Fibroblast of peridontal ligament (primary cell): ENCODE data around the gene SUSD1.

Experiments used
- DNase-seq: peaks from one replicate; pipeline ENCODE4 v3.0.0-alpha.2; 2010; ENCODE audit errors: extremely low read depth

SUSD1 gene

DNA sequence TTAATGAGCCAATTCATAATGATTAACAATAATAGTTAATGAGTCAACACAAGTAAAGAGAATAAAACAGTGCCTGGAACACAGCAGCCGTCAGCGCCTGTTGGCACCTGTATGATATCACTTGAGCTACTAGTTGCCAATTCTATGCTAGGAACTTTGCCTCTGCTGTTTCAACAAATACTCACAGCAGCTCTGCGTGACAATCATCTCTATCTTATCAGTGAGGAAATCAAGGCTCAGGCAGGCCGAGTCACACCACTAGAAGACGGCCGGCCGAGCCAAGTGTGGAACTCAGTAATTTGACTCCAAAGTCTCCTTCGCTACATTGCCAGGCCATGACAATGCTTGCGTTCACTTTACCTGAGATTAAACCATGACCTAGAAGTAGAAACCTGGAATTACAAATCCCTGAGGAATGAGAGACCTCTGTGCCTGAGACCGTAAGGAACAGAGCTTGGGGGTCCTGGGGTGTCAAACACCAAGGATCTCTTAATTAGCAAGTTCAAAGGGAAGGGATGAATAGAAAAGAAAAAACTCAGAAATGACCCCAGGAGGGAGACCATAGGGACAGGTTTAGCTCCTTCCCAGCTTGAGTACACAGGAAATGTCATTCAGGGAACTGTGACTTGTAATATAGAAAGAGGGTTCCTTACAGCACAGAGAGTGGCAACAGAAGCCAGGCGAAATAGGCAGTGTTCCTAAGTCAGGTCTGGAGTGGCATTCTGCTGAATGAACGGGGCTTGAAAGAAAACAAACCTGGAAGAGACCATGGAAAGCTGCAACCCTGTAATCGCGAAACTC, 109.1 kb downstream of the SUSD1 start:
- DNase-seq, result no peak

DNA sequence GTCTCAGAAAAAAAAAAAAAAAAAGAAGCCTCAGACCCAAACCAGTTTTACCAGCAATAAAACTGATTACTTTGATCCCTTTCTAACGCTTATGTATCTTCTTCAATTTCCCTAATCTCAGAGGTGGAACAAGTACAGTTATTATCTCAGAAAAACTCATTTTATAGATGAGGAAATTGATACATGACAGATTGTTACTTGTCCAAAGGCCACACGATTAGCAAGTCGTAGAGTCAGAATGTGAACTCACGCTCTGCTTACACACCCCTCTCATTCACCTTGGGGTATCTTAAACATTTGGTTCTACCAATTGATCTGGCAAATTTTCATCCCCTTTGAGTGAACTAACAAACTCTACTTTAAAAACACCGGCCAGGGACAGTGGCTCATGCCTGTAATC, 110.2 kb downstream of the SUSD1 start:
- no peak for DNase-seq

DNA sequence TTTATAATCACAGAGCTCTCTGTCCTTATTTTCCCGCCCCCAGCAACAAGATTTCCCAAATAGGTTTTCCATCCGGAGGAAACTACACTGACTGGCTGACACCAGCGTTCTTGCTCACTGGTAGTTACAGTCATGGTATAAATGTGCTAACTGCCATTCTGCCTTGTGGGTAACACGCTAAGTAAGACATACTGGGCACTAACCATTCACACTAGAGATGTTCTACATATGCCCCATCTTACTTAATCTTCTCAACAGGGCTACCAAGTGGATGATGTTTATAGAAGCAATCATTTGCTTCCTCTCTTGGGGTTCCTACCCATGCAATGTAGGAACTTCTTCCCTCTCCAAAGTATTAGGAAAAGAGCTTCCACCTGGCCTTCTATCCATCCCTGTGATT, 111.5 kb downstream of the SUSD1 start:
- no peak for DNase-seq

DNA sequence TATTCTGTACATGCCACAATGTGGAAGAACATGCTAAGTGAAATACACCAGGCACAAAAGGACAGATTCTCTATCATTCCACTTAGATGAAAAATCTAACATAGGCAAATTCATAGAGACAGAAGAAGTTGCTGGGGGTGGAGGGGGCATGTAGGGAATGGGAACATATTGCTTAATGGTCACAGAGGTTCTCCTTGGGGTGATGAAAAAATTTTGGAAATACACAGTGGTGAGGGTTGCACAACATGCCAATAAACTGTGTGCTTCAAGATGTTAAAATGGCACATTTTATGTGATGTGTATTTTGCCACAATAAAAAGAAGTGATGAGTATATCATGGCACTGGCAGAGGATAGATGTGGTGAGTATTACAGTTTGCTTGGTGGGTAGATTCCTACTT, 111.9 kb downstream of the SUSD1 start:
- DNase-seq, result peak; percentile 79

DNA sequence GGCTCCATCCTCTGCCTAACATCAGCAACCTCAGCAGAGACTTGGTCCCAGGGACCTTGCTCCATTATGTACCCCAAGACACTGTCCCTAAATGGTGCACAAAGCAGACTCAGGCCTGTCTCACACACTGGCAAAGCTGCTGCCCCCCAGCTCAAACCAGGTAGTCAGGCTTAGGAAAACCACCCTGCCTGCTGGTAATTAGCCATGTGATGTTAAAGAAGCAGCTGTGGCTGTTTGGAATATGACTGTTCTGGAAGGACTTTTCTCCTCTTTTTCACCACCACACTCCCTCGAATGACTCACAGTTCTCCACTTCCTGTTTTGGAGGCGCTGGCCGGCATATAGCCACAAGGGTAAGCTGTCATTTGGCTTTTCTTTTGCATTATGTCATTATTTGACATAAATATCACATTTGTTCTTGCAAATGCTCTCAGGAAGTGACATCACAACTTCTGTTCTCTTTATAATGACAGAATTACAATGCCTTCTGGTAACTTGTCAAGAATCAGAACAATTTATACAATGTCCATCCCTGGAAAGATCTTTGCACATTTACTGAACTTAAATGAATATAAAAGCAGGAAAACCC, 113.9 kb downstream of the SUSD1 start:
- peak; percentile 98 for DNase-seq

DNA sequence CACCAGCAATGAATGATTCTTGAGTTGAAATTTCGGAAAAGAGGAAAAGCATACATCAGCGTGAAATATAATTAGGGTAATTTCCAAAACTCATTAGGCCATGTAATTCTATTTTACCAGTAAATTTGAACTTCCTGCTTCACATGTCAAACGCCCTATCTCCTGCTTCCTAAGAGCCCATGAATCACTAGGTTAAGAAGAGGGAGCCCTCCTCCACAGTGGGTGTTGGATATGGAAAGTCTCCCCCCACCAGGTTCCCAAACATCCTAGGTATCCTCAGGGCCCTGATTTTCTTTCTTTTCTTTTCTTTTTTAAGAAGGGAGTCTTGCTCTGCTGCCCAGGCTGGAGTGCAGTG, 115.2 kb downstream of the SUSD1 start:
- DNase-seq, result no peak

DNA sequence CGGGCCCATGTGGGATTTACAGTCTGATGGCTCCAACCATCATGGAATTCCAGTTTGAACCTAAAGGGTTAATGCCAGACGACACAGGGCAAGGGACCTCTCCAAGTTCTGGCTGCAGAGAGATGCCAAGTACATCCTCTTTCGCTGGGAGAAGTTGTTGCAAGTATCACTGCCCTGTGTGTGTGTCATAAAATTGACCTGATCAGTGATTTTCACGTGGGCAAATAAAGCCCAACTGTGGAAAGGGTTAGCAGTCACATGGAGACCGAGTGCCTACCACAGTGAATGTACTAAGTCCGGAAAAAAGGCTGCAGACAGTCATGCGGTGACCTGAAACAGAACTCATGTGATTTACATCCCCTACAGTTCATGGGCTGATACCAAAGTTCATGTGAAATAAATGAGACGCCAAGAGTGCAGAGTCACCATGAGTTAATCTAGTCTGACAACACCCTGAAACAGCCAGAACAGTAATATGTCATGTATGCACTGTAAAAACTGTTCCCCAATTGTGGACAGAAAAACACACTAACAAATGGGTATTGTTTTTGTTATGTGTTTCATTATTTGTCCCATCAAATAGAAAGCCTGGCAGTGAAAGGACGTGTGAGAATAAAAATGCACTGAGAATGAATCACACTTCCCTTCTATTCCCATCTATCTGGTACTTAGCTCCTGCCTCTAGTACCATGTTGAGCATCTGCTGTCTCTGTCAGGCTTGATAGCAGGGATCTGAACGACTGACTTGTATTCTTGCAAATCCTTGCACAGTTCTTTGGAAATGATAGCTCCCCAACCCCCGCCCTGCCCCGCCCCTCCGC, 115.7 kb downstream of the SUSD1 start:
- DNase-seq, result peak; percentile 85

DNA sequence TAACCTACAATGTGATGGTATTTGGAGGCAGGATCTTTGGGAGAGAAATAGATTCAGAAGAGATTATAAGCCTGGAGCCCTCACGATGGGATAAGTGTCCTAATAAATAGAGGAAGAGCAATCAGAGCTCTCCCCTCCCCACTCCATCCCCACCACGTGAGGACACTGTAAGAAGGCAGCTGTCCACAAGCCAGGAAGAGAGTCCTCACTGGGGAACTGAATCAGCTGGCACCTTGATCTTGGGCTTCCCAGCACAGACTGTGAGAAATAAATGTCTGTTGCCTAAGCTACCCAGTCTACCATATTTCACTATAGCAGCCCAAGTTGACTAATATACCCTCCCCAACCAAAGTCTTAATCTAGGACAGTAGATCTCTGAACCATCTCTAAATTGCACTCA, 118.1 kb downstream of the SUSD1 start:
- DNase-seq, result no peak

DNA sequence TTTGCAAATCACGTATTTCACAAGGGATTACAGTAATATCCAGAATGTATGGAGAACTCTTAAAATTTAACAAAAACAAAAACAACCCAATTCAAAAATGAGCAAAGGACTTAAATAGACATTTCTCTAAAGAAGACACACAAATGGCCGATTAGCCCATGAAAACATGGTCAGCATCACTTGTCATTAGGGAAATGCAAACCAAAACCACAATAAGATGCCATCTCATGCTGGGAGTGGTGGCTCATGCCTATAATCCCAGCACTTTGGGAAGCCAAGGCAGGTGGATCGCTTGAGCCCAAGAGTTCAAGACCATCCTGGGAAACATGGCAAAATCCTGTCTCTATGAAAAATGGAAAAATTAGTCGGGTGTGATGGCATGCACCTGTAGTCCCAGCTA, 120.2 kb downstream of the SUSD1 start:
- DNase-seq, result no peak

DNA sequence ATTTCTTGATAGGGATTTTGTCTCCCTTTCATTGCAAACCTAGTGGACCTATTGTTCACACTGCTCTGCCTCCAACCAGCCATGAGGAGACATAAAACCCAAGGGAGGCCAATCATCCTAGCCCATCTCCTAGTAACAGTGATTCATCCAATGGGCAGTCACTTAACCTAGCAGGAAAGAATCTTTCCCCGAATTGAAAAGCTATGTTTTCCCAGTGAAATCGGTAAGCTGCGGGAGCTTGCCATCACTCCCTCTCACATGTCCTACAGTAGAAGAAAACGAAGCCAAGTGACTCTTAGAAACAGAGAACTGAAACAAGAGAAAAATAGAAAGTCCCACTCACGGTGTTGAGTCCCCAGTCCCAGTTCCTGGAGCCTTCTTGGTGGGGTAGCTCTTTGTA, 123.3 kb downstream of the SUSD1 start:
- peak; percentile 76 for DNase-seq

DNA sequence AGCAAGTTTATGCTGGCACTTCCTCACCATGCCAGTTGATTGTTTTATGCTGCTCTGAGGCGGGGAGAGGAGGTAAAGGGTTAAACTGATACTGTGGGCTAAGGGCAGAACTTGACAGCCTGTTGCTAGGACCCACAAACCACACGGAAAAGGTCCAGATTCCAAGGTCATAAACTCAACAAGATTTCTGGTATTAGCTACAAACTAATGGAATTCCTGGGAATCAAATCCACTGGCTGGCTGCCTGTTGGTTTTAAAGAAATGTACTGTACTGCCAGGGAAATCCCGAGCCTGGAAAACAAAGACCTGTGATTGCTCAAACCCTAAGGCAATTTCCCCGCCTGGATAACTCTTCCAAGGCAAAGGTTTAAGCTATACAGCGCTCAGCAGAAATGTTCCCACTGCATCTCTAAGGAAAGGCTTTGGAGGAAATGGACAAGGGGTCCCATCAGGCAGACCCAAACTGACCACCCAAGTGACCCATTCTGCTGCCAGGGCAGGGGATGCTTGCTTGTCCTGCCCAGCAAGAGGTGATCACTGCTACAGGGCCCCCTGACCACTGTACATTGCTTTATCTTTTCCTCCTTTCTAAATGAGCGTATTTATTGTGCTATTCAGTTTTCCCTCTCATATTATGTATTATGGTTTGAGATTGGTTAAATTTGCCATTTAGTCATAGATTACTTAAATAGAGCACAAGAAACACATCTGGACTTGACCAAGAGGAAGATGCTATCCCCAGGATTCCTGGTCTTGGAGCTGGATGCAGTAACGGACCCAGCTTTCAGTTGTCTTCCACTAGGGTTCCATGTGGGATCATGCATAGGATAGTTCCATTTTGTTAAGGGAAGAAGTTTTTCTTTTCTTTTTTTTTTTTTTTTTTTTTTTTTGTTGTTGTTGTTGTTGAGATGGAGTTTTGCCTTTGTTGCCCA, 124.3 kb downstream of the SUSD1 start:
- peak; percentile 100 for DNase-seq

DNA sequence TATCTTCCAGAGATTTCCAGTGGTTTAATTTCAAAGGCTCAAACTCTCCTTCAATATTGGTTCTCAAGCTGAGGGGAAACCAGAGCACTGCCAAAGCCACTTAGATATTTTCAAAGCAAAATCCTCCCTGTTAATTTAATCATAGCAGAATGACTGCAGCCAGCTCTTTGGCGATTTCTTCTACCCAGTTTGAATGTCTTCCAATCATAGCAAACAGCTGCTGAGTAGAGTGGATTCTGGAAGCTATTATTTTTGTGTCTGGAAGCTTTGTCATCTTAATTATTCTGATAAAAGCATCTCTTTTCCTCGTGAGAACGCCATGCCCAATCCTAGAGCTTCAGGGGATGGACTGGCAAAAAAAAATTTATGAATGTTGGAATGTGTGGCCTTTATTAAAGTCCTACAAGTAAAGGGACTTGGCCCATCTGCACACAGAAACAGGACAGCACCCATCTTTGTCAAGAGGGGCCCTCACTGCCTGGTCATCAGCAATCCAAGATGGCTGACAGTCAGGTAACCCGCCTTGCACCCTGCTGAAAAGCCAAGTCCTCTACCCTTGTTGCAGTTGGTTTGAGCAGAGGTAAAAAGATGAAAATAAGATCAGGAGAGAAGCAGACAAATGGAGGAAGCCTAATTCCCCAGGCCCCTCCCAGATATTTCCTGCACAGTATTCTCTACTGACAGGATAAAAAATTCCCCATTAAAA, 125.1 kb downstream of the SUSD1 start:
- DNase-seq, result peak; percentile 95

DNA sequence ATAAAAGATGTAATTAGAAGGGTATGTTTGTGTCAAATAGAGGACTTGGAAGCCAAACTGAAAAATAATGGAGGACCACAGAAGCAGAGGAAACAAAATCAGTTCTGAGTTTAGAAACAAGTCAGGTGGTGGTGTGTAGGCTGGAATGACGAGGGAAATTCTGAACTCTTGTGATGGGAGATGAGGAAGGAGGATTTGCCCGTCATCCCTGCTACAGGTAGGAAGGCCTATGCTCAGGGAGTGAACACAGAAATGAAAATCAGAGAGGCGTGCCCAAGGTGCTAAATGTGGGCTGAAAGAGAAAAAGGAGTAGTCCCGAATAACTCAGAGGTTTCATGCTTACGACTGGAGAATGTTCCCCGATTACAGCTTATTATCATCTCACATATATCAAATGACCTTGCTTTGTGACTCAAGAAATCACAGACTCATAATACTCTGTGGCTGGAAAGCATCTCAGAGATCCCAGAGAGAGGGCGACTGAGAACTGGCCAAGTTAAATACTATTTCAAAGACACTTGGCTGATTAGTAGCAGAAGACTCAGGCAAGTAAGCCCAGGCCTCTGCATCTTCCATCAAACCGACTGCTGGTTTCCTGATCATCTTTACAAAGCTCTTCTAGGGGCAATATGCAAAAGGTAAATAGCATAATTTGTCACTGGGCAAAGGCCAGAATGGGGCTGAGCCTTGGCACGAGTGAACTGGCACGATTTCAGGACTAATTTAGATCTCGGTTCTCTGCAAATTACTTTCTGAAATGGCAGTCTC, 126.0 kb downstream of the SUSD1 start:
- DNase-seq, result peak; percentile 96

DNA sequence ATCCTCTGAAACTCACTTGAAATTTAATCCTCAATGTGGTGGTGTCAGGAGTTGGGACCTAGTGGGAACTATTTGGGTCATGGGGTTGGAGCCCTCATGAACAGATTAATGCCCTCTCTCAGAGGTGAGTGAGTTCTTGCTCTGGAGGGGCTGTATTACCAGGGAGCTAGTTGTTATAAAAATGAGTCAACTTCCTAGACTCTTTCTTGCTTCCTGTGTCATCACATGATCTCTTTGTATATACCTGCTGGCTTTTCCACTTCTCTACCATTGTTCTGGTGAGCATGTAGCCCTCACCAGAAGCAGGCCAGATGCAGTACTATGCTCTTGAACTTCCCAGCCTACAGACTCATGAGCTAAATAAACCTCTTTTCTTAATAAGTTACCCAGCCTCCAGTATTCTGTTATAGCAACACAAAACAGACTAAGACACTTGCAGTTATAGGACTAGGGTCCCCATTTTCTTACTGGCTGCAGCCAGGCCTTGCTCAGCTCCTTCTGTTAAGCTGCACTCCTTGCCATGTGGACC, 127.5 kb downstream of the SUSD1 start:
- DNase-seq, result no peak

DNA sequence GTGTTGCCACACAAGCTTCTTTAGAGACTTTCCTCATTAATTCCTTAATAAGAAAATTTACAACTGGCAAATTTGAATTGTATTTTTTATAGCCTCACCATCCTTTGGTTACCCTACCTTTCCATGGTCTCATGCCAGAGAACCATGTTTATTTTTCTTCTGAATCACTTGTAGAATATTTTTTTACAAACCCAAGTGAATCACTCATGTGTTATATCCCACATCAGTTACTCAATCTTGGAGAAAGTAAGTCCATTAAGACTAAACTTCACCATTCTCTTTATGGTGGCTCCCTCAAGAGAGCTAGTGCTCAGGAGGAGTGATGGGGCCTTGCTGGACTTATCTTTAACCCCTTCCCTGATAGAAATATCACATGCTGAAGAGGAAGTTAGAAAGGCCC, 128.9 kb downstream of the SUSD1 start:
- peak; percentile 81 for DNase-seq

DNA sequence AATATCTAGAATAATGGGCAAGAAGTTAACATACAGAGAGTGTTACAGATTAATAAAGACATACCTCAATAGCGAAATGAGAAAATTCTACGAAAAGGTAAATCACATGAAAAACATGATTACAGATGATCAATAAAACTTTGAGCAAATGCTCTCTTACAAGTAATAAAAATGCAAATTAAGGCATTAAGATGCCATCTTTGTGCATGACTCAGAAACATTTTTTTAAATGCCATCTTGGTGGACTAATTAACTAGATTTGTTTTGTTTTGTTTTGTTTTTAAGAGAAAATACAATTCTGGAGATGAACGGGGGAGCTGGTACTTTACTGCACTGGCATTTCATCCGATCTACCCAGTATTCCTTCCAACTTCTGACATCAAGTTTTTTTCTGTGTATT, 130.2 kb downstream of the SUSD1 start:
- DNase-seq, result no peak

DNA sequence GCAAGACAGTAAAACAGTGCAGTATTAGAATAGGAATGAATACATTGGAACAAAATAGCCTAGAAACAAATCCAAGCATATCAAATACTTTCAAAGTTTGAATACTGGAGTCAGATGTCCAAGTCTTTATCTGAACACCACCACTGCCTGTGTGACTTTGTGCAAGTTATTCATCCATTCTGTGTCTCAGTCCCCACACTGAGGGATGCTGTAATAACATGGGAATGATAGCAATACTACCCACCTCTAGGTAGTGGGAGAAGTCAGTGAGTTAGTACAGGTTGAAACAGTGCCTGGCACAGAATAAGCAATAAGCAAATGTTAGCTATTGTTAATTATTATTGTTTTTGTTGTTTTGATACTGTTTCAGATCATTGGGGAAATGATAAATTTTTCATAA, 130.9 kb downstream of the SUSD1 start:
- peak; percentile 33 for DNase-seq

DNA sequence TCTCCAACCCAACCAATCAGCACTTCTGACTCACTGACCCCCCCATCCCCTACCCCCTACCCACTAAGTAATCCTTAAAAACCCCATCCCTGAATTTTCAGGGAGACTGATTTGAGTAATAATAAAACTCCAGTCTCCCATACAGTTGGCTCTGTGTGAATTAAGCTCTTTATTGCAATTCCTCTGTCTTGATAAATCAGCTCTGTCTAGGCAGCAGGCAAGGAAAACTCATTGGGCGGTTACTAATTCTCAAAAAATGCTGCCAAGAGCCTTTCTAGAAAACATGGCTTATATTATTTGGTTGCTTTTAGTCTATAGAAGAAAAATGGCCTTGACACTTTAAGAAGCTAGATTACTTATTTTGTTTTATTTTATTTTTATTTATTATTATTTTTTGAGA, 131.7 kb downstream of the SUSD1 start:
- DNase-seq, result peak; percentile 42

DNA sequence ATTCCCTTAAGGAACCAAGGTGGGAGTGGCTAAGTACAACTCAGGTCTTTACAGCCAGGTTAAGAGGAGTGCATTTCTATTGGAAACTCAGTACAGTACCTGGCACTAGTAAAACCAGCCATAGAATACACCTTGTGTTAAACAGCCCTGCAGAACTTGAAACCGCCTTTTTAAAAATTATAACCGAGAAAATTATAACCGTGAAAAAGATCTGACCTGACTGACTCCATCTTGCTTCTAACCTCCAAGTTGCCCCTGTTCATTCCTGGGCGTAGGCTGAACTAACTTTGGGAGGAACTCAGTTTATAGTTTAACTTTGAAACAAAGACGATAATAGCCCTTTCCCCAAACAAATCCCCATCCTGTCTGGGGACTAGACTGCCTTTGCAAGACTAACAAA, 132.3 kb downstream of the SUSD1 start:
- DNase-seq, result no peak

DNA sequence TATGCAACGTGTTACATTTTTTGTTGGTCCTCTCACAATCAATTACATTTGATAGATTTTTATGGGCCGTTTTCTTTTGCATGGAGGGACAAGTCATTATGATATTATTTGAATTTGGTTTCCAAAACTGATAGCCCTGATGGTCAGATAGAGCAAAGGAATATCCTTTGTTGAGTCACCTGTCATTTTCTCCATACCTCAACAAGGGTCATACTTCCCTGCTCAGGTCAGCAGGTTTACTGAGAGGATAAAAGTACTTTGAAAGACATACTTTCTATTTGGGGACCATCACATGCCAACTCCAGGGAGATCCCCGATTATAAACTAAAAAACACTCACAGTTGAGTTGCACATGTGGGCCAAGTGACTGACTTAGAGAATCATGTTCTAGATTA, 132.9 kb downstream of the SUSD1 start:
- no peak for DNase-seq
